HEK293 (cell line): ENCODE results near the gene TAPBPL.
A peak's percentile ranks its signal among the peaks of the same experiment; 100 is the strongest.

Experiments used
- CTCF ChIA-PET: fragments of 350-600 bp; formaldehyde crosslinking; extraction: SDS; loops from one replicate; lab custom pipeline; 2021; ENCODE audit warnings: antibody characterized with exemption; lab: Yijun Ruan, JAX
- POLR2A ChIA-PET: fragments of 300-600 bp; formaldehyde crosslinking; extraction: SDS; loops from one replicate; lab custom pipeline; 2020; ENCODE audit warnings: antibody characterized with exemption, inconsistent platforms; lab: Yijun Ruan, JAX
- H3K27ac ChIP-seq: fragments of 200-500 bp; sonication (Bioruptor generic); 2 replicates; pipeline ENCODE4 v1.5.1; 2014; ENCODE audit warnings: low read depth, low read length, control low read depth, inconsistent platforms; ENCODE audit errors: extremely low read depth
- H3K36me3 ChIP-seq, 2 experiments: fragments of 200-500 bp in 1 of 2; sonication (Bioruptor generic) in 1 of 2; 1 replicate in 1 of 2; 2 replicates in 1 of 2; pipeline ENCODE4 v1.5.1; 2014 to 2017; ENCODE audit warnings: inconsistent platforms in 2 of 2, low read length in 2 of 2; ENCODE audit not compliant: control insufficient read depth in 2 of 2, insufficient read depth in 1 of 2
- H3K4me1 ChIP-seq: fragments of 200-500 bp; sonication (Bioruptor generic); 2 replicates; pipeline ENCODE4 v1.5.1; 2014; ENCODE audit warnings: mild to moderate bottlenecking, low read length, inconsistent platforms; ENCODE audit not compliant: control insufficient read depth, insufficient read depth
- H3K4me3 ChIP-seq: 2 replicates; pipeline ENCODE4 v1.5.1; 2011; ENCODE audit warnings: low read depth, mild to moderate bottlenecking, control low read depth, low read length, moderate library complexity
- H3K9me3 ChIP-seq: fragments of 200-500 bp; sonication (Bioruptor generic); 2 replicates; pipeline ENCODE4 v1.5.1; 2014; ENCODE audit warnings: low read depth, low read length, inconsistent platforms; ENCODE audit not compliant: control insufficient read depth, insufficient read depth
- ELK4 ChIP-seq: IDR thresholded peaks from 2 replicates; pipeline ENCODE4 v1.6.1; 2011; ENCODE audit warnings: mild to moderate bottlenecking, low read depth, low read length, borderline replicate concordance
- PATZ1 ChIP-seq: fragments of 450-650 bp; formaldehyde crosslinking; IDR thresholded peaks from 2 replicates; pipeline ENCODE4 v1.5.1; 2016; ENCODE audit warnings: missing biosample characterization, missing genetic modification characterization
- PRDM10 ChIP-seq: fragments of 450-650 bp; formaldehyde crosslinking; IDR thresholded peaks from 2 replicates; pipeline ENCODE4 v1.5.1; 2016; ENCODE audit warnings: missing biosample characterization, missing genetic modification characterization
- PRDM4 ChIP-seq: fragments of 450-650 bp; formaldehyde crosslinking; IDR thresholded peaks from 2 replicates; pipeline ENCODE4 v1.5.1; 2017; ENCODE audit warnings: missing biosample characterization, missing genetic modification characterization
- SP3 ChIP-seq: fragments of 450-650 bp; formaldehyde crosslinking; IDR thresholded peaks from 2 replicates; pipeline ENCODE4 v1.5.1; 2016; ENCODE audit warnings: missing biosample characterization, missing genetic modification characterization
- ZBTB8A ChIP-seq: fragments of 450-650 bp; formaldehyde crosslinking; IDR thresholded peaks from 2 replicates; pipeline ENCODE4 v1.5.1; 2016; ENCODE audit warnings: missing biosample characterization, missing genetic modification characterization
- ZNF121 ChIP-seq: fragments of 450-650 bp; formaldehyde crosslinking; IDR thresholded peaks from 2 replicates; pipeline ENCODE4 v1.5.1; 2016; ENCODE audit warnings: missing biosample characterization, missing genetic modification characterization
- ZNF292 ChIP-seq: fragments of 450-650 bp; formaldehyde crosslinking; IDR thresholded peaks from 2 replicates; pipeline ENCODE4 v1.5.1; 2016; ENCODE audit warnings: low read depth, missing biosample characterization, missing genetic modification characterization, borderline replicate concordance
- ZNF404 ChIP-seq: fragments of 450-650 bp; formaldehyde crosslinking; IDR thresholded peaks from 2 replicates; pipeline ENCODE4 v1.5.1; 2017; ENCODE audit warnings: missing biosample characterization, missing genetic modification characterization
- ZNF513 ChIP-seq: fragments of 450-650 bp; IDR thresholded peaks from 2 replicates; pipeline ENCODE4 v1.5.1; 2018; ENCODE audit warnings: missing biosample characterization, missing genetic modification characterization
- ZNF596 ChIP-seq: fragments of 450-650 bp; IDR thresholded peaks from 2 replicates; pipeline ENCODE4 v1.5.0; 2018; ENCODE audit warnings: missing biosample characterization, mild to moderate bottlenecking, missing genetic modification characterization, moderate library complexity

The TAPBPL gene

GRCh38 chr12:6478416-6478815, 26.6 kb downstream of the TAPBPL start:
- H3K4me1 ChIP-seq, result no peaks in the 10 kb centered on the region
- CTCF ChIA-PET, result no interaction called here
- H3K4me3 ChIP-seq, result no peak overlapping the region
- no peak overlapping the region for H3K27ac ChIP-seq
- no peaks in the 10 kb centered on the region for H3K36me3 ChIP-seq
- TF ChIP-seq SP3 (tag by site-specific recombination) (no peak), ELK4 (no peak), PRDM10 (tag by site-specific recombination) (no peak), ZNF513 (tag by site-specific recombination) (no peak), ZBTB8A (tag by site-specific recombination) (no peak), ZNF404 (tag by site-specific recombination) (no peak), ZNF292 (tag by site-specific recombination) (no peak), ZNF596 (no peak)
- POLR2A ChIA-PET, result no interaction called here
- H3K9me3 ChIP-seq, result no peaks in the 10 kb centered on the region

- H3K9me3 ChIP-seq, result no peaks in the 10 kb centered on the region
- CTCF ChIA-PET, result interaction anchor here (0.6 to 1.3 kb wide), 4 partner anchors 23 to 411 kb away, joined by 3 to 5 read pairs (median 4); no protein-coding TSS in a partner anchor
- no peak overlapping the region for H3K27ac ChIP-seq
- no peak overlapping the region for H3K4me3 ChIP-seq
- POLR2A ChIA-PET, result interaction anchor here (0.7 to 2.6 kb wide), 4 partner anchors 14 to 46 kb away, joined by 3 to 20 read pairs (median 7); partner anchors contain the start of genes GAPDH and VAMP1
- peak; percentile 84 for TF ChIP-seq ZNF121 (tag by site-specific recombination)
- TF ChIP-seq PATZ1, result 0 out of 2 replicates have a peak, but pooled peaks have one; percentile 20
- no peak for TF ChIP-seq PRDM4 (tag by site-specific recombination)
- H3K36me3 ChIP-seq, result peaks cover 12 to 16% of the 10 kb centered on the region in 2 experiments
- H3K4me1 ChIP-seq, result peaks cover 4% of the 10 kb centered on the region; the same call in 1 of the 2 replicates
Measured at GRCh38 chr12:6488240-6488639, 36.4 kb downstream of the TAPBPL start.
